NOMO-1 (cell line): ENCODE data around the gene PITPNM1.

Experiments used
- DNase-seq, 2 experiments: peaks; one replicate each; lab custom pipeline; 2025; ENCODE audit not compliant: unreplicated experiment in 2 of 2; lab: John Stamatoyannopoulos, UW

Gene PITPNM1

GRCh38 chr11:67504005-67504949 is 886 bp downstream of the PITPNM1 start:
- DNase-seq = no peak

GRCh38 chr11:67503119-67504004 is 1.8 kb downstream of the PITPNM1 start:
- no peak for DNase-seq

- no peak for DNase-seq
Measured at GRCh38 chr11:67502328-67502979, 2.7 kb downstream of the PITPNM1 start.

- no peak for DNase-seq
Measured at GRCh38 chr11:67501854-67502253, 3.3 kb downstream of the PITPNM1 start.

GRCh38 chr11:67500831-67501715 is 4.1 kb downstream of the PITPNM1 start:
- peak; percentile 77 to 89 for DNase-seq

GRCh38 chr11:67500484-67500821 is 4.7 kb downstream of the PITPNM1 start:
- no peak for DNase-seq

- no peak for DNase-seq
Measured at GRCh38 chr11:67499808-67500483, 5.2 kb downstream of the PITPNM1 start.

GRCh38 chr11:67498544-67498972 is 6.6 kb downstream of the PITPNM1 start:
- no peak for DNase-seq

- DNase-seq = no peak
Measured at GRCh38 chr11:67497656-67498291, 7.4 kb downstream of the PITPNM1 start.

- DNase-seq = no peak
Measured at GRCh38 chr11:67496113-67496512, 9.1 kb downstream of the PITPNM1 start.

GRCh38 chr11:67495234-67496005 is 9.7 kb downstream of the PITPNM1 start:
- no peak for DNase-seq

- no peak for DNase-seq
Measured at GRCh38 chr11:67494371-67495233, 10.6 kb downstream of the PITPNM1 start.

GRCh38 chr11:67493548-67494370 is 11.4 kb downstream of the PITPNM1 start:
- DNase-seq = no peak

- no peak for DNase-seq
Measured at GRCh38 chr11:67492801-67493547, 12.2 kb downstream of the PITPNM1 start.

GRCh38 chr11:67492069-67492727 is 13.0 kb downstream of the PITPNM1 start:
- DNase-seq = no peak
